Karpas-422 (cell line): ENCODE measurements around the gene SNTG2. TPM values are rescaled to one million over a fixed set of nuclear protein-coding genes. Genes with fewer than 3 reads are reported as not detected.

ENCODE experiments used
- DNase-seq: peaks from one replicate; pipeline ENCODE4 v3.0.0-alpha.2; 2015
- H2AFZ ChIP-seq: fragments of 200-600 bp; sonication (generic); 2 replicates; pipeline ENCODE4 v1.6.1; 2014; ENCODE audit warnings: antibody characterized with exemption, low read length, mixed read lengths
- H3K27ac ChIP-seq: fragments of 200-600 bp; sonication (generic); 2 replicates; pipeline ENCODE4 v1.5.1; 2014; ENCODE audit warnings: mild to moderate bottlenecking, low read length, moderate library complexity
- H3K27me3 ChIP-seq: fragments of 200-600 bp; sonication (generic); 2 replicates; pipeline ENCODE4 v1.6.1; 2014; ENCODE audit warnings: low read length, mixed read lengths
- H3K36me3 ChIP-seq: fragments of 200-600 bp; sonication (generic); 2 replicates; pipeline ENCODE4 v1.6.1; 2014; ENCODE audit warnings: low read length, mixed read lengths; ENCODE audit not compliant: insufficient read depth
- H3K4me1 ChIP-seq: fragments of 200-600 bp; sonication (generic); 2 replicates; pipeline ENCODE4 v1.6.1; 2014; ENCODE audit warnings: mild to moderate bottlenecking, low read length, mixed read lengths
- H3K4me2 ChIP-seq: fragments of 200-600 bp; sonication (generic); 2 replicates; pipeline ENCODE4 v1.6.1; 2014; ENCODE audit warnings: low read length, low read depth, mild to moderate bottlenecking; ENCODE audit not compliant: poor library complexity, severe bottlenecking
- H3K4me3 ChIP-seq: fragments of 200-600 bp; sonication (generic); 2 replicates; pipeline ENCODE4 v1.5.1; 2014; ENCODE audit warnings: mild to moderate bottlenecking, antibody characterized with exemption, low read length, mixed read lengths
- H3K79me2 ChIP-seq: fragments of 200-600 bp; sonication (generic); 2 replicates; pipeline ENCODE4 v1.6.1; 2014; ENCODE audit warnings: mild to moderate bottlenecking, low read length, mixed read lengths
- H3K9ac ChIP-seq: fragments of 200-600 bp; sonication (generic); 2 replicates; pipeline ENCODE4 v1.6.0; 2014; ENCODE audit warnings: low read length
- H3K9me2 ChIP-seq: fragments of 200-600 bp; sonication (generic), shearing (Covaris generic); replicated peaks from 2 replicates; pipeline ENCODE4 v1.6.0; 2014; ENCODE audit warnings: mild to moderate bottlenecking, low read length, moderate library complexity; ENCODE audit not compliant: insufficient read depth
- H3K9me3 ChIP-seq: fragments of 300-700, 200-600 bp; sonication (generic); 2 replicates; pipeline ENCODE4 v1.6.1; 2014; ENCODE audit warnings: low read length, mixed read lengths
- H4K20me1 ChIP-seq: fragments of 200-600 bp; sonication (generic); 2 replicates; pipeline ENCODE4 v1.6.1; 2014; ENCODE audit warnings: mild to moderate bottlenecking, antibody characterized with exemption, low read length, low read depth; ENCODE audit not compliant: insufficient read depth
- total RNA-seq: library from RNA; depleted of rRNA; stranded (reverse); fragments of >200 nt; shearing (Covaris generic); gene quantifications from 2 replicates; pipeline ENCODE4 v1.2.3, GENCODE V29; 2014; ENCODE audit warnings: low replicate concordance

The SNTG2 gene
- total RNA-seq, 1 experiment from 2014 or later = not detected

GRCh38 chr2:961786-962185 is 11.1 kb downstream of the SNTG2 start:
- H3K9me3 ChIP-seq = no peaks in the 10 kb centered on the region
- H3K9me2 ChIP-seq = no peaks in the 10 kb centered on the region
- no peaks in the 10 kb centered on the region for H3K27me3 ChIP-seq
- H3K9ac ChIP-seq = no peak overlapping the region
- H3K36me3 ChIP-seq = no peaks in the 10 kb centered on the region
- no peak overlapping the region for H3K27ac ChIP-seq
- 0 out of 2 replicates have a peak, but pooled peaks cover 3% of the 10 kb centered on the region for H3K4me1 ChIP-seq
- H3K4me2 ChIP-seq = no peak overlapping the region
- no peaks in the 10 kb centered on the region for H3K79me2 ChIP-seq
- no peak overlapping the region for H3K4me3 ChIP-seq
- no peak overlapping the region; the same call in 1 of the 2 replicates for H2AFZ ChIP-seq
- H4K20me1 ChIP-seq = no peaks in the 10 kb centered on the region
- no peak for DNase-seq

DNA sequence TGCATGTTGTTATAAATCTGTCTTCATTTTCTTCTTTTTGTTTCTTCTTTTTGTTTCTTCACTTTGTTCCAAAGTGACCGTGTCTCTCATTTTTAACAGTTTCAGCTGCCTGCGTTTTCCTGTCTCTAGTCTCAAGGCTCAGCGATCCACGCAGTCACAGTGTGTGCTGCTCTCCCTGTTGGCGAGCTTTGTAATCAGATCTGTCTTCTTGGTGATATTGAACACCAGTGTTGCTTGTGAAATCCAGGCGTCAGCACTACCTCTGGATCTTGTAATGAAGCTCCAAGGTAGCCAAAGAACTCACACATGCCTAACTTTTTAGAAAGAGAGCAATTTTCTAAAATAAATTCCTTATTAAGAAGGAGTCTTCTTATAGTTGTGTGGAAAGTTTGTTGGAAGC is 13.2 kb downstream of the SNTG2 start:
- no peak for DNase-seq
- H3K27ac ChIP-seq = no peak overlapping the region
- no peaks in the 10 kb centered on the region for H3K9me3 ChIP-seq
- no peak overlapping the region for H3K4me2 ChIP-seq
- no peak overlapping the region for H3K4me3 ChIP-seq
- H3K27me3 ChIP-seq = no peaks in the 10 kb centered on the region
- H3K79me2 ChIP-seq = no peaks in the 10 kb centered on the region
- H3K9ac ChIP-seq = no peak overlapping the region
- no peaks in the 10 kb centered on the region for H3K36me3 ChIP-seq
- H4K20me1 ChIP-seq = no peaks in the 10 kb centered on the region
- H3K4me1 ChIP-seq = 0 out of 2 replicates have a peak, but pooled peaks cover 3% of the 10 kb centered on the region
- no peak overlapping the region for H2AFZ ChIP-seq
- H3K9me2 ChIP-seq = no peaks in the 10 kb centered on the region

DNA sequence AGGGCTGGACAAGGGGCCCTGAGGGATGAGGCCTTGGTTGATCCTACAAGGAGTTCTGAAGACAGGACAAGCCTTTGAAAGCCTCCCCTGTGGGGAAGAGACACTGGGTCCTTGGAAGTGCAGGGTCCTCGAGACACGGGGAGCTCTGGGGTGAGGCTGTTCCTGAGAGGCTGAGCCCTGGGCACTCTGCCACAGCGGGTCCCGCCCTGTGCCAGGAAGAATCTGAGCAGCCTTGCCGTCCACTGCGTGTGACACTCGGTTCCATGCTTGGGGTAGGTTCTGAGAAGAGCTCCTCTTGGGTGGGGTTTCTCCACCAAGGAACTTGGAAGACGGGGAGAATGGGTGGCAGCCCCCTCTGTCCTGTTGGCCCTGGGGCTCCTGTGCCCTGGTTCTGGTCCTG is 13.9 kb downstream of the SNTG2 start:
- H3K27ac ChIP-seq = no peak overlapping the region
- no peak overlapping the region for H3K4me2 ChIP-seq
- H3K27me3 ChIP-seq = no peaks in the 10 kb centered on the region
- H3K9me3 ChIP-seq = no peaks in the 10 kb centered on the region
- no peak overlapping the region for H3K9ac ChIP-seq
- no peaks in the 10 kb centered on the region for H3K36me3 ChIP-seq
- no peaks in the 10 kb centered on the region for H4K20me1 ChIP-seq
- no peak overlapping the region for H2AFZ ChIP-seq
- no peak overlapping the region for H3K4me3 ChIP-seq
- H3K9me2 ChIP-seq = no peaks in the 10 kb centered on the region
- H3K79me2 ChIP-seq = no peaks in the 10 kb centered on the region
- no peak for DNase-seq
- 0 out of 2 replicates have a peak, but pooled peaks cover under 1% of the 10 kb centered on the region for H3K4me1 ChIP-seq

GRCh38 chr2:965640-966147 is 15.0 kb downstream of the SNTG2 start:
- H3K27me3 ChIP-seq = no peaks in the 10 kb centered on the region
- H3K27ac ChIP-seq = no peak overlapping the region
- DNase-seq = no peak
- H3K9ac ChIP-seq = no peak overlapping the region
- no peaks in the 10 kb centered on the region for H3K79me2 ChIP-seq
- H3K9me3 ChIP-seq = no peaks in the 10 kb centered on the region
- no peak overlapping the region for H3K4me3 ChIP-seq
- no peak overlapping the region for H2AFZ ChIP-seq
- no peaks in the 10 kb centered on the region for H3K9me2 ChIP-seq
- H3K4me1 ChIP-seq = no peaks in the 10 kb centered on the region
- H4K20me1 ChIP-seq = no peaks in the 10 kb centered on the region
- no peaks in the 10 kb centered on the region for H3K36me3 ChIP-seq
- no peak overlapping the region for H3K4me2 ChIP-seq

GRCh38 chr2:973129-973528 is 22.5 kb downstream of the SNTG2 start:
- H4K20me1 ChIP-seq = no peaks in the 10 kb centered on the region
- H3K4me2 ChIP-seq = no peak overlapping the region
- H3K27me3 ChIP-seq = 0 out of 2 replicates have a peak, but pooled peaks cover 2% of the 10 kb centered on the region
- no peaks in the 10 kb centered on the region for H3K9me3 ChIP-seq
- H2AFZ ChIP-seq = no peak overlapping the region
- H3K9ac ChIP-seq = no peak overlapping the region
- no peak for DNase-seq
- H3K4me1 ChIP-seq = peaks cover 9% of the 10 kb centered on the region
- H3K4me3 ChIP-seq = no peak overlapping the region
- no peaks in the 10 kb centered on the region for H3K9me2 ChIP-seq
- no peaks in the 10 kb centered on the region for H3K79me2 ChIP-seq
- H3K36me3 ChIP-seq = no peaks in the 10 kb centered on the region; the same call in 1 of the 2 replicates
- H3K27ac ChIP-seq = no peak overlapping the region

DNA sequence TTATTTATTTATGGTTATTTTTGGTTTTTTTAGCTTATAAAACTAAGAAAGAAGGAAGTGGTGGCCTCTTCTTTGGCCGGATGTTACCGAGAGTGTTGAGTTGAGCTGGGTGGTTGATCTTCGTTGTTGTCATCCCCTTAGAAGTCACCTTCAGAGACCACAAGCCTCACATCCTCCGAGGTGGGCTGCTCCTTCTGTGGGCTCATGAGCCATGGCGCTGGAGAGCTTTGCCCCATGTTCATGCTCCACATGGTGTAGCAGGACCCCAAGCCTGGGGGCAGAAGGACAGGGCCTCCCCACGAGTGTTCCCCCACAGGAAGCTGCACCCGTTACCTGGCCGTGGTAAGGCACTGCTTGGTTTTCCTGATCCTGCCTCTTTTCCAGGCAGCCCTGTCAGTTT is 23.4 kb downstream of the SNTG2 start:
- Histone ChIP-seq H3K9me3 (no peaks in the 10 kb centered on the region), H4K20me1 (no peaks in the 10 kb centered on the region), H3K9ac (no peak overlapping the region), H3K4me2 (no peak overlapping the region), H3K27me3 (0 out of 2 replicates have a peak, but pooled peaks cover 2% of the 10 kb centered on the region), H3K9me2 (no peaks in the 10 kb centered on the region), H3K4me3 (no peak overlapping the region), H3K4me1 (peaks cover 14% of the 10 kb centered on the region), H3K36me3 (no peaks in the 10 kb centered on the region; the same call in 1 of the 2 replicates), H3K79me2 (no peaks in the 10 kb centered on the region), H2AFZ (no peak overlapping the region), H3K27ac (no peak overlapping the region)
- DNase-seq = no peak

DNA sequence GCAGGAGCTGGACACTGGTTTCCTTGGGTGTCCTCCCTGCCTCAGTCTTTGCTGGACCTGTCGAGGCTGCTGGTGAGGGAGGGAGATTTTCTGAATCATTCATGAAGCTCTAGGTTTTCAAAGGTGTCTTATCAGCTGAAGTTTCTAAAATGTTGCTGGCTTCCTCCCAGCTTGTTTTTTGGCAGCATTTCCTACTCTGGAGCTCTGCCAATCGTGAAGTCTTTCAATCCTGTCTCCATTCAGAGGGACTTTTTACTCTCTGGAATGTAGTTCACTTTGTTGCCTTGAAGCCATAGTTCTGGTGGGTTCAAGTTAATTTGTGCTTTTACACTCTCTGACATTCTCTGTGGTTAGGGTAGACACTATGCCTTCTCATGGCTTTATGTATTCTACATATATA is 23.9 kb downstream of the SNTG2 start:
- no peaks in the 10 kb centered on the region for H3K79me2 ChIP-seq
- H3K4me1 ChIP-seq = peaks cover 19% of the 10 kb centered on the region
- H3K36me3 ChIP-seq = no peaks in the 10 kb centered on the region; the same call in 1 of the 2 replicates
- H3K27ac ChIP-seq = no peak overlapping the region
- H4K20me1 ChIP-seq = no peaks in the 10 kb centered on the region
- no peak overlapping the region for H3K4me3 ChIP-seq
- 0 out of 2 replicates have a peak, but pooled peaks cover 2% of the 10 kb centered on the region for H3K27me3 ChIP-seq
- no peaks in the 10 kb centered on the region for H3K9me2 ChIP-seq
- H3K4me2 ChIP-seq = no peak overlapping the region
- no peak overlapping the region for H3K9ac ChIP-seq
- no peaks in the 10 kb centered on the region for H3K9me3 ChIP-seq
- H2AFZ ChIP-seq = no peak overlapping the region
- DNase-seq = no peak

GRCh38 chr2:975095-975494 is 24.4 kb downstream of the SNTG2 start:
- Histone ChIP-seq H3K27ac (no peak overlapping the region), H3K4me3 (no peak overlapping the region), H3K27me3 (0 out of 2 replicates have a peak, but pooled peaks cover 2% of the 10 kb centered on the region), H3K79me2 (no peaks in the 10 kb centered on the region), H3K4me2 (no peak overlapping the region), H2AFZ (no peak overlapping the region), H3K9me3 (no peaks in the 10 kb centered on the region), H3K36me3 (no peaks in the 10 kb centered on the region; the same call in 1 of the 2 replicates), H4K20me1 (no peaks in the 10 kb centered on the region), H3K9ac (no peak overlapping the region), H3K4me1 (peaks cover 23% of the 10 kb centered on the region), H3K9me2 (no peaks in the 10 kb centered on the region)
- no peak for DNase-seq
